Measurements from ENCODE around the gene PYGB.

PYGB gene

DNA sequence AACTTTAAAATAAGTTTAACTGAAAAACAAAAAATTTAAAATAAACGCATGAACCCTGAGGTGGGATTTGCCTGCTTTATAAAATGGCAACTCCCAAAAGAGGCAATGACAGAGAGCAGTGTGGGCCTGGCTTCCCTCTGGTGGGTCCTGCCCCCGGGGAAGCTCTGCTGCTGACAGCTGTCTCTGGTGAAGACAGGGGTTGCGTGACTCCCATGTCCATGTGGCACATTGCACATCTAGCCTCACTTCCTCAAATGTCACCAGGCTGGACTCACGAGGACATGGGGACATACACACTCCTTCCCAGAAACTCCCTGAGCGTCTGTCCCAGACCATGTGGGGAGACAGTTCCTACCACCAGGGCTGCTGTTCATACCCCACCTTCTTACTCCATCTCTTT is 76.5 kb downstream of the PYGB start:
- TF ChIP-seq, protein P1, sequence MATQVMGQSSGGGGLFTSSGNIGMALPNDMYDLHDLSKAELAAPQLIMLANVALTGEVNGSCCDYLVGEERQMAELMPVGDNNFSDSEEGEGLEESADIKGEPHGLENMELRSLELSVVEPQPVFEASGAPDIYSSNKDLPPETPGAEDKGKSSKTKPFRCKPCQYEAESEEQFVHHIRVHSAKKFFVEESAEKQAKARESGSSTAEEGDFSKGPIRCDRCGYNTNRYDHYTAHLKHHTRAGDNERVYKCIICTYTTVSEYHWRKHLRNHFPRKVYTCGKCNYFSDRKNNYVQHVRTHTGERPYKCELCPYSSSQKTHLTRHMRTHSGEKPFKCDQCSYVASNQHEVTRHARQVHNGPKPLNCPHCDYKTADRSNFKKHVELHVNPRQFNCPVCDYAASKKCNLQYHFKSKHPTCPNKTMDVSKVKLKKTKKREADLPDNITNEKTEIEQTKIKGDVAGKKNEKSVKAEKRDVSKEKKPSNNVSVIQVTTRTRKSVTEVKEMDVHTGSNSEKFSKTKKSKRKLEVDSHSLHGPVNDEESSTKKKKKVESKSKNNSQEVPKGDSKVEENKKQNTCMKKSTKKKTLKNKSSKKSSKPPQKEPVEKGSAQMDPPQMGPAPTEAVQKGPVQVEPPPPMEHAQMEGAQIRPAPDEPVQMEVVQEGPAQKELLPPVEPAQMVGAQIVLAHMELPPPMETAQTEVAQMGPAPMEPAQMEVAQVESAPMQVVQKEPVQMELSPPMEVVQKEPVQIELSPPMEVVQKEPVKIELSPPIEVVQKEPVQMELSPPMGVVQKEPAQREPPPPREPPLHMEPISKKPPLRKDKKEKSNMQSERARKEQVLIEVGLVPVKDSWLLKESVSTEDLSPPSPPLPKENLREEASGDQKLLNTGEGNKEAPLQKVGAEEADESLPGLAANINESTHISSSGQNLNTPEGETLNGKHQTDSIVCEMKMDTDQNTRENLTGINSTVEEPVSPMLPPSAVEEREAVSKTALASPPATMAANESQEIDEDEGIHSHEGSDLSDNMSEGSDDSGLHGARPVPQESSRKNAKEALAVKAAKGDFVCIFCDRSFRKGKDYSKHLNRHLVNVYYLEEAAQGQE (IDR thresholded peaks at IDR 0.05; ENCODE audit: insufficient read depth in 1 of 2, low read depth in 2 of 2, low read length in 2 of 2): no peak
- TF ChIP-seq SIN3A (IDR thresholded peaks at IDR 0.05; ENCODE audit: borderline replicate concordance, insufficient read depth, low read length) (no peak), TAF1 (IDR thresholded peaks at IDR 0.05; ENCODE audit: borderline replicate concordance, insufficient read depth, low read length) (no peak), FOXP2 (optimal IDR thresholded peaks at IDR 0.05; ENCODE audit: borderline replicate concordance, extremely low read depth, extremely low read length, insufficient read depth) (no peak), POLR2AphosphoS5 (IDR thresholded peaks at IDR 0.05; ENCODE audit: low read depth, low read length) (no peak)

GRCh38 chr20:25325073-25325472 is 77.2 kb downstream of the PYGB start:
- no peak for TF ChIP-seq SIN3A (IDR thresholded peaks at IDR 0.05; ENCODE audit: borderline replicate concordance, insufficient read depth, low read length)
- TF ChIP-seq FOXP2 (optimal IDR thresholded peaks at IDR 0.05; ENCODE audit: borderline replicate concordance, extremely low read depth, extremely low read length, insufficient read depth): no peak
- TF ChIP-seq, protein P1 (IDR thresholded peaks at IDR 0.05; ENCODE audit: insufficient read depth in 1 of 2, low read depth in 2 of 2, low read length in 2 of 2): no peak
- TF ChIP-seq TAF1 (IDR thresholded peaks at IDR 0.05; ENCODE audit: borderline replicate concordance, insufficient read depth, low read length): no peak
- TF ChIP-seq POLR2AphosphoS5 (IDR thresholded peaks at IDR 0.05; ENCODE audit: low read depth, low read length): no peak

GRCh38 chr20:25325997-25326396 is 78.1 kb downstream of the PYGB start:
- TF ChIP-seq FOXP2 (optimal IDR thresholded peaks at IDR 0.05; ENCODE audit: borderline replicate concordance, extremely low read depth, extremely low read length, insufficient read depth) (no peak), TAF1 (IDR thresholded peaks at IDR 0.05; ENCODE audit: borderline replicate concordance, insufficient read depth, low read length) (no peak), POLR2AphosphoS5 (IDR thresholded peaks at IDR 0.05; ENCODE audit: low read depth, low read length) (no peak), SIN3A (IDR thresholded peaks at IDR 0.05; ENCODE audit: borderline replicate concordance, insufficient read depth, low read length) (no peak)
- TF ChIP-seq, protein P1 (IDR thresholded peaks at IDR 0.05; ENCODE audit: insufficient read depth in 1 of 2, low read depth in 2 of 2, low read length in 2 of 2): no peak

- TF ChIP-seq SIN3A (IDR thresholded peaks at IDR 0.05; ENCODE audit: borderline replicate concordance, insufficient read depth, low read length) (no peak), TAF1 (IDR thresholded peaks at IDR 0.05; ENCODE audit: borderline replicate concordance, insufficient read depth, low read length) (no peak), FOXP2 (optimal IDR thresholded peaks at IDR 0.05; ENCODE audit: borderline replicate concordance, extremely low read depth, extremely low read length, insufficient read depth) (no peak), POLR2AphosphoS5 (IDR thresholded peaks at IDR 0.05; ENCODE audit: low read depth, low read length) (no peak)
- TF ChIP-seq, protein P1 (IDR thresholded peaks at IDR 0.05; ENCODE audit: insufficient read depth in 1 of 2, low read depth in 2 of 2, low read length in 2 of 2): no peak
Observed at GRCh38 chr20:25327521-25328235, 79.8 kb downstream of the PYGB start.

Data from PFSK-1 (cell line).